ENCODE measurements around the gene PRSS57. TPM values are rescaled to one million over a fixed set of nuclear protein-coding genes. Genes with fewer than 3 reads are reported as not detected.

PRSS57 gene
- total RNA-seq, 2 donors from 2014 or later: not detected

- intact Hi-C loops (cut with DNase I): no loop called here
- Histone ChIP-seq H3K27ac (no peak overlapping the region), H3K9ac (ENCODE audit: low read depth in 2 of 2, low read length in 2 of 2) (no peak overlapping the region), H3K4me1 (no peaks in the 10 kb centered on the region), H3K36me3 (peaks cover 11% of the 10 kb centered on the region), H3K4me3 (no peak overlapping the region), H3K27me3 (no peaks in the 10 kb centered on the region), H3K9me3 (no peaks in the 10 kb centered on the region)
- DNase-seq: no peak
- no peak for TF ChIP-seq CTCF (IDR thresholded peaks at IDR 0.05)
Observed at GRCh38 chr19:647566-648284, 47.5 kb downstream of the PRSS57 start.

GRCh38 chr19:646779-647565, 48.3 kb downstream of the PRSS57 start:
- H3K27me3 ChIP-seq: no peaks in the 10 kb centered on the region
- no peak for TF ChIP-seq CTCF (IDR thresholded peaks at IDR 0.05)
- H3K4me1 ChIP-seq: no peaks in the 10 kb centered on the region
- no peak overlapping the region for H3K4me3 ChIP-seq
- no peak overlapping the region for H3K27ac ChIP-seq
- intact Hi-C loops (cut with DNase I): no loop called here
- H3K9ac ChIP-seq (ENCODE audit: low read depth in 2 of 2, low read length in 2 of 2): no peak overlapping the region
- H3K36me3 ChIP-seq: peaks cover 11% of the 10 kb centered on the region
- no peaks in the 10 kb centered on the region for H3K9me3 ChIP-seq
- DNase-seq: no peak

- no peaks in the 10 kb centered on the region for H3K9me3 ChIP-seq
- no peak overlapping the region for H3K9ac ChIP-seq (ENCODE audit: low read depth in 2 of 2, low read length in 2 of 2)
- no peaks in the 10 kb centered on the region for H3K4me1 ChIP-seq
- intact Hi-C loops (cut with DNase I): no loop called here
- peaks cover 11% of the 10 kb centered on the region for H3K36me3 ChIP-seq
- no peak overlapping the region for H3K4me3 ChIP-seq
- no peak overlapping the region for H3K27ac ChIP-seq
- no peak for TF ChIP-seq CTCF (IDR thresholded peaks at IDR 0.05)
- no peak for DNase-seq
- no peaks in the 10 kb centered on the region for H3K27me3 ChIP-seq
Observed at GRCh38 chr19:645912-646778, 49.1 kb downstream of the PRSS57 start.

DNA sequence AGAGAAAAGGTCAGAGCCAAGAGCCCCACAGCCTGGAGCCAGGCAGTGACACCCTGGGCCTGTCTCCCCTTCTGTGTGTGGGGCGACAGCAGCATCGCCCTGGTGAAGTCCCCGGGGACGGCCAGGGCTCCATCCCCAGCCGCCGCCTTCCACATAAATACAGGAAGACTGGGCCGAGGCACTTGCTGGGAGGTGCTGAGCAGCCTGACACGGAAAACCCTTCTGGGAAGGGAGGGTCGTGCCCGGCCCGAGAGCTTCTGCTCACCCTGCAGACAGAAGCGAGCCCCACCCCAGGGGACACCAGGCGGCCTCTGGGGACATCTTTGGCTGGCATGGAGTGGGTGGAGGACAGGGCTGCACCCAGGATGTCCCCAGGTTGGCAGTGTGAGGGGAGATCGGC, 50.5 kb downstream of the PRSS57 start:
- no peak for DNase-seq
- H3K9ac ChIP-seq (ENCODE audit: low read depth in 2 of 2, low read length in 2 of 2): no peak overlapping the region
- H3K27me3 ChIP-seq: no peaks in the 10 kb centered on the region
- H3K4me1 ChIP-seq: no peaks in the 10 kb centered on the region
- no peak overlapping the region for H3K27ac ChIP-seq
- H3K4me3 ChIP-seq: no peak overlapping the region
- no peaks in the 10 kb centered on the region for H3K9me3 ChIP-seq
- H3K36me3 ChIP-seq: peaks cover 11% of the 10 kb centered on the region
- TF ChIP-seq CTCF (IDR thresholded peaks at IDR 0.05): no peak
- intact Hi-C loops (cut with DNase I): no loop called here

GRCh38 chr19:644363-644762, 50.9 kb downstream of the PRSS57 start:
- Histone ChIP-seq H3K36me3 (peaks cover 11% of the 10 kb centered on the region), H3K4me1 (no peaks in the 10 kb centered on the region), H3K27me3 (no peaks in the 10 kb centered on the region), H3K27ac (no peak overlapping the region), H3K4me3 (no peak overlapping the region), H3K9me3 (no peaks in the 10 kb centered on the region), H3K9ac (ENCODE audit: low read depth in 2 of 2, low read length in 2 of 2) (no peak overlapping the region)
- DNase-seq: no peak
- intact Hi-C loops (cut with DNase I): no loop called here
- TF ChIP-seq CTCF (IDR thresholded peaks at IDR 0.05): no peak

All from colonic mucosa (tissue), 4 donors.